Liver (tissue), 9 donors: Measurements from ENCODE around the gene RHEX. TPM values are rescaled to one million over a fixed set of nuclear protein-coding genes. Genes with fewer than 3 reads are reported as not detected.

Source experiments
- DNase-seq: peaks from one replicate; pipeline ENCODE4 v3.0.0-alpha.2; 2017; ENCODE audit warnings: low spot score
- H3K27ac ChIP-seq, 2 donors: one replicate each; pipeline ENCODE4 v1.7.0; 2013; ENCODE audit warnings: inconsistent platforms in 2 of 2, low read length in 2 of 2, control low read depth in 1 of 2, low read depth in 1 of 2, mild to moderate bottlenecking in 1 of 2
- H3K27me3 ChIP-seq, 4 donors: one replicate each; pipeline versions ENCODE4 v1.6.1 to v1.7.0; 2013; ENCODE audit warnings: low read length in 3 of 4, inconsistent platforms in 1 of 4, mild to moderate bottlenecking in 1 of 4, moderate library complexity in 1 of 4; ENCODE audit not compliant: control insufficient read depth in 4 of 4, insufficient read depth in 4 of 4
- H3K36me3 ChIP-seq, 4 donors: one replicate each; pipeline versions ENCODE4 v1.6.1 to v1.7.0; 2013; ENCODE audit warnings: low read length in 3 of 4, mild to moderate bottlenecking in 3 of 4, low read depth in 1 of 4, moderate library complexity in 1 of 4; ENCODE audit not compliant: control insufficient read depth in 4 of 4, insufficient read depth in 3 of 4
- H3K4me1 ChIP-seq, 4 donors: one replicate each; pipeline versions ENCODE4 v1.6.1 to v1.7.0; 2013; ENCODE audit warnings: low read length in 3 of 4, mild to moderate bottlenecking in 3 of 4, moderate library complexity in 1 of 4; ENCODE audit not compliant: control insufficient read depth in 4 of 4, insufficient read depth in 4 of 4
- H3K4me3 ChIP-seq, 3 donors: one replicate each; pipeline versions ENCODE4 v1.6.1 to v1.7.0; 2013; ENCODE audit warnings: low read length in 3 of 3, control low read depth in 1 of 3, low read depth in 1 of 3, mild to moderate bottlenecking in 1 of 3
- H3K9ac ChIP-seq, 2 donors: one replicate each; pipeline ENCODE4 v1.7.0; 2013; ENCODE audit warnings: low read length in 2 of 2, mild to moderate bottlenecking in 2 of 2, moderate library complexity in 2 of 2, control low read depth in 1 of 2, low read depth in 1 of 2
- H3K9me3 ChIP-seq, 4 donors: one replicate each; pipeline versions ENCODE4 v1.6.1 to v1.7.0; 2013; ENCODE audit warnings: low read length in 3 of 4; ENCODE audit not compliant: control insufficient read depth in 4 of 4
- EGR1 ChIP-seq, 2 donors: IDR thresholded peaks; 2 replicates each; pipeline ENCODE4 v1.6.1; 2016 to 2018; ENCODE audit warnings: antibody characterized with exemption in 2 of 2, low read depth in 2 of 2
- FOXA1 ChIP-seq: IDR thresholded peaks from 2 replicates; pipeline ENCODE4 v1.6.1; 2016; ENCODE audit warnings: antibody characterized with exemption
- FOXA2 ChIP-seq: IDR thresholded peaks from 2 replicates; pipeline ENCODE4 v1.6.1; 2016; ENCODE audit warnings: antibody characterized with exemption
- GABPA ChIP-seq, 2 donors: IDR thresholded peaks in 1 of 2; conservative IDR thresholded peaks in 1 of 2; 2 replicates each; pipeline ENCODE4 v1.6.1; 2016; ENCODE audit warnings: antibody characterized with exemption in 2 of 2, mild to moderate bottlenecking in 1 of 2, moderate library complexity in 1 of 2
- HNF4G ChIP-seq: IDR thresholded peaks from 2 replicates; pipeline ENCODE4 v1.6.1; 2016; ENCODE audit warnings: antibody characterized with exemption
- JUND ChIP-seq, 2 donors: IDR thresholded peaks; 2 replicates each; pipeline ENCODE4 v1.6.1; 2016; ENCODE audit warnings: antibody characterized with exemption in 2 of 2
- NR2F2 ChIP-seq: IDR thresholded peaks from 2 replicates; pipeline ENCODE4 v1.6.1; 2016; ENCODE audit warnings: antibody characterized with exemption
- RAD21 ChIP-seq, 2 donors: IDR thresholded peaks; 2 replicates each; pipeline ENCODE4 v1.6.1; 2016; ENCODE audit warnings: antibody characterized with exemption in 2 of 2, mild to moderate bottlenecking in 2 of 2
- RXRA ChIP-seq, 2 donors: IDR thresholded peaks; 2 replicates each; pipeline ENCODE4 v1.6.1; 2017 to 2018; ENCODE audit warnings: antibody characterized with exemption in 2 of 2, mild to moderate bottlenecking in 1 of 2
- SP1 ChIP-seq: IDR thresholded peaks from 2 replicates; pipeline ENCODE4 v1.6.1; 2018; ENCODE audit warnings: antibody characterized with exemption, mild to moderate bottlenecking
- TAF1 ChIP-seq: conservative IDR thresholded peaks from 2 replicates; pipeline ENCODE4 v1.6.1; 2016; ENCODE audit warnings: antibody characterized with exemption, mild to moderate bottlenecking
- YY1 ChIP-seq: IDR thresholded peaks from 2 replicates; pipeline ENCODE4 v1.6.1; 2016; ENCODE audit warnings: antibody characterized with exemption, mild to moderate bottlenecking
- WGBS: extraction: QIAGEN DNeasy Blood & Tissue Kit; methylation state at CpG from one replicate; pipeline ENCODE4 v1.1.7; 2013; 5-methylcytosine and 5-hydroxymethylcytosine counted together
- polyA plus RNA-seq, 2 donors: library from polyadenylated mRNA; stranded (reverse) in 1 of 2; unstranded in 1 of 2; fragments of 200-250 nt in 1 of 2; fragments of >200 nt in 1 of 2; fragmentation: Nextera tagmentation in 1 of 2; extraction: Ambion mirVana in 1 of 2; gene quantifications; one replicate each; pipeline versions ENCODE4 v1.2.1 to v1.2.3, GENCODE V29; 2013 to 2015
- total RNA-seq, 2 donors: library from RNA; depleted of rRNA; stranded (reverse); fragments of >200 nt; gene quantifications; one replicate each; pipeline ENCODE4 v1.2.3, GENCODE V29; 2014
- TF ChIP-seq, protein P1 (sequence below): IDR thresholded peaks from 2 replicates; pipeline ENCODE4 v1.6.1; 2016; ENCODE audit warnings: antibody characterized with exemption
- TF ChIP-seq, protein P2 (sequence below): IDR thresholded peaks from 2 replicates; pipeline ENCODE4 v1.6.1; 2016; ENCODE audit warnings: antibody characterized with exemption
- TF ChIP-seq, protein P3 (sequence below): IDR thresholded peaks from 2 replicates; pipeline ENCODE4 v1.6.1; 2016; ENCODE audit warnings: antibody characterized with exemption, mild to moderate bottlenecking
- TF ChIP-seq, protein P4 (sequence below): IDR thresholded peaks from 2 replicates; pipeline ENCODE4 v1.6.1; 2016; ENCODE audit warnings: antibody characterized with exemption
- donor health status: healthy.
- donor health status: healthy.
- donor health status: healthy.
- donor health status: healthy.
- donor health status: healthy.

The RHEX gene
- total and polyA plus RNA-seq, 4 donors: 0.15 to 2.8 (median 0.47) TPM

DNA sequence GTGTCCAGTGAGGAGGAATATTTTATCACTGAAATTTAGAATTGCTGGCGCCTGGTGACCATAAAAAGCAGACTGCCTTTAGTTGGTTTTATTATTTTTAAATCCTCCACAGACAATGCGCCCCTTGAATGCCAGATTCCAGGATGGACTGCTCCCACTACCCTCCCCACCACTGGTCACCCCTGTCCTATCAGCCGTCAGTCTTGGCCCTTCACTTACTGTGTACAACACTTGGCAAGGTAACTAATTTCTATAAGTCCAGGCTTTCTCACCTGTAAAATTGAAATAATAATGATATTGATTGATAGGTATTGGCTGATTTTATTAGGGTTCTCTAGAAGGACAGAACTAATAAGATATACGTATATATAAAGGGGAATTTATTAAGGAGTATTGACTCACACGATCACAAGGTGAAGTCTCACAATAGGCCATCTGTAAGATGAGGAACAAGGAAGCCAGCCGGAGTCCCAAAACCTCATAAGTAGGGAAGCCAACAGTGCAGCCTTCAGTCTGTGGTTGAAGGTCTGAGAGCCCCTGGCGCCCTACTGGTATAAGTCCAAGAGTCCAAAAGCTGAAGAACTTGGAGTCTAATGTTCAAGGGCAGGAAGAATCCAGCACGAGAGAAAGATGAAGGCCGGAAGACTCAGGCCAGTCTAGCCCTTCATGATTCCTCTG is 17.8 kb downstream of the RHEX start:
- DNase-seq: no peak
- H3K36me3 ChIP-seq: no peaks in the 10 kb centered on the region
- 89% methylated on average over 9 of the region's 9 CpGs for WGBS
- H3K4me1 ChIP-seq: peaks cover 0 to 18% (median 13%) of the 10 kb centered on the region in 4 donors
- H3K27me3 ChIP-seq: no peaks in the 10 kb centered on the region
- H3K9ac ChIP-seq: no peak overlapping the region
- no peak overlapping the region for H3K4me3 ChIP-seq
- H3K27ac ChIP-seq: no peak overlapping the region
- no peak for TF ChIP-seq EGR1 (IDR thresholded peaks at IDR 0.05; ENCODE audit: low read depth in 2 of 2)
- no peak for TF ChIP-seq FOXA1
- TF ChIP-seq JUND (IDR thresholded peaks at IDR 0.05): no peak
- TF ChIP-seq RAD21 (IDR thresholded peaks at IDR 0.05): no peak
- no peak for TF ChIP-seq TAF1
- no peak for TF ChIP-seq NR2F2
- TF ChIP-seq, protein P1, sequence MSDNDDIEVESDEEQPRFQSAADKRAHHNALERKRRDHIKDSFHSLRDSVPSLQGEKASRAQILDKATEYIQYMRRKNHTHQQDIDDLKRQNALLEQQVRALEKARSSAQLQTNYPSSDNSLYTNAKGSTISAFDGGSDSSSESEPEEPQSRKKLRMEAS: no peak
- no peak for TF ChIP-seq GABPA (IDR thresholded peaks at IDR 0.05 in 1 of 2, conservative IDR thresholded peaks at IDR 0.05 in 1 of 2)
- TF ChIP-seq, protein P2, sequence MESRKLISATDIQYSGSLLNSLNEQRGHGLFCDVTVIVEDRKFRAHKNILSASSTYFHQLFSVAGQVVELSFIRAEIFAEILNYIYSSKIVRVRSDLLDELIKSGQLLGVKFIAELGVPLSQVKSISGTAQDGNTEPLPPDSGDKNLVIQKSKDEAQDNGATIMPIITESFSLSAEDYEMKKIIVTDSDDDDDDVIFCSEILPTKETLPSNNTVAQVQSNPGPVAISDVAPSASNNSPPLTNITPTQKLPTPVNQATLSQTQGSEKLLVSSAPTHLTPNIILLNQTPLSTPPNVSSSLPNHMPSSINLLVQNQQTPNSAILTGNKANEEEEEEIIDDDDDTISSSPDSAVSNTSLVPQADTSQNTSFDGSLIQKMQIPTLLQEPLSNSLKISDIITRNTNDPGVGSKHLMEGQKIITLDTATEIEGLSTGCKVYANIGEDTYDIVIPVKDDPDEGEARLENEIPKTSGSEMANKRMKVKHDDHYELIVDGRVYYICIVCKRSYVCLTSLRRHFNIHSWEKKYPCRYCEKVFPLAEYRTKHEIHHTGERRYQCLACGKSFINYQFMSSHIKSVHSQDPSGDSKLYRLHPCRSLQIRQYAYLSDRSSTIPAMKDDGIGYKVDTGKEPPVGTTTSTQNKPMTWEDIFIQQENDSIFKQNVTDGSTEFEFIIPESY: no peak
- no peak for TF ChIP-seq SP1
- TF ChIP-seq, protein P3, sequence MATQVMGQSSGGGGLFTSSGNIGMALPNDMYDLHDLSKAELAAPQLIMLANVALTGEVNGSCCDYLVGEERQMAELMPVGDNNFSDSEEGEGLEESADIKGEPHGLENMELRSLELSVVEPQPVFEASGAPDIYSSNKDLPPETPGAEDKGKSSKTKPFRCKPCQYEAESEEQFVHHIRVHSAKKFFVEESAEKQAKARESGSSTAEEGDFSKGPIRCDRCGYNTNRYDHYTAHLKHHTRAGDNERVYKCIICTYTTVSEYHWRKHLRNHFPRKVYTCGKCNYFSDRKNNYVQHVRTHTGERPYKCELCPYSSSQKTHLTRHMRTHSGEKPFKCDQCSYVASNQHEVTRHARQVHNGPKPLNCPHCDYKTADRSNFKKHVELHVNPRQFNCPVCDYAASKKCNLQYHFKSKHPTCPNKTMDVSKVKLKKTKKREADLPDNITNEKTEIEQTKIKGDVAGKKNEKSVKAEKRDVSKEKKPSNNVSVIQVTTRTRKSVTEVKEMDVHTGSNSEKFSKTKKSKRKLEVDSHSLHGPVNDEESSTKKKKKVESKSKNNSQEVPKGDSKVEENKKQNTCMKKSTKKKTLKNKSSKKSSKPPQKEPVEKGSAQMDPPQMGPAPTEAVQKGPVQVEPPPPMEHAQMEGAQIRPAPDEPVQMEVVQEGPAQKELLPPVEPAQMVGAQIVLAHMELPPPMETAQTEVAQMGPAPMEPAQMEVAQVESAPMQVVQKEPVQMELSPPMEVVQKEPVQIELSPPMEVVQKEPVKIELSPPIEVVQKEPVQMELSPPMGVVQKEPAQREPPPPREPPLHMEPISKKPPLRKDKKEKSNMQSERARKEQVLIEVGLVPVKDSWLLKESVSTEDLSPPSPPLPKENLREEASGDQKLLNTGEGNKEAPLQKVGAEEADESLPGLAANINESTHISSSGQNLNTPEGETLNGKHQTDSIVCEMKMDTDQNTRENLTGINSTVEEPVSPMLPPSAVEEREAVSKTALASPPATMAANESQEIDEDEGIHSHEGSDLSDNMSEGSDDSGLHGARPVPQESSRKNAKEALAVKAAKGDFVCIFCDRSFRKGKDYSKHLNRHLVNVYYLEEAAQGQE: no peak
- no peak for TF ChIP-seq FOXA2
- TF ChIP-seq, protein P4, sequence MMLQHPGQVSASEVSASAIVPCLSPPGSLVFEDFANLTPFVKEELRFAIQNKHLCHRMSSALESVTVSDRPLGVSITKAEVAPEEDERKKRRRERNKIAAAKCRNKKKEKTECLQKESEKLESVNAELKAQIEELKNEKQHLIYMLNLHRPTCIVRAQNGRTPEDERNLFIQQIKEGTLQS: no peak
- TF ChIP-seq HNF4G: no peak
- no peak for TF ChIP-seq RXRA (IDR thresholded peaks at IDR 0.05)
- TF ChIP-seq YY1: no peak
- H3K9me3 ChIP-seq: no peaks in the 10 kb centered on the region

DNA sequence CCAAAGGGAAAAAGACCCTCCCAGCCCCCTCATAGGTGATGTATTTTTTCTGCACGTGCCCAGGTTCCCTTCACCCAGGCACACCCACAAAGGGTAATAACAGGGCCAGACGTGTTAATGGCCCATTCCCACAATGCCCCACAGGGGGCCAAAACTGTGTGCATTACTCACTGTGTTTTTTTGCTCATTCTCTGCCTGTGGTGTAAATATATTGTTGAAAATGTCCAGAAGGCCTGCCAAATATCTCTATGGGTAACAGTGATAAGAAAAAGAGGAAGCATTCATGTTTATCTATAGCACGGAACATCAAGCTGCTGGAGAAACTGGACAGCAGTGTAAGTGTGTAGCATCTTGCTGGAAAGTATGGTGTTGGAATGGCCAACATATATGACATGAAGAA is 21.9 kb downstream of the RHEX start:
- no peaks in the 10 kb centered on the region for H3K27me3 ChIP-seq
- 73% methylated on average over 3 of the region's 3 CpGs for WGBS
- H3K4me3 ChIP-seq: no peak overlapping the region
- no peaks in the 10 kb centered on the region for H3K36me3 ChIP-seq
- H3K9me3 ChIP-seq: no peaks in the 10 kb centered on the region
- no peak overlapping the region for H3K9ac ChIP-seq
- DNase-seq: no peak
- H3K4me1 ChIP-seq: no peaks in the 10 kb centered on the region
- no peak overlapping the region for H3K27ac ChIP-seq
- TF ChIP-seq HNF4G: no peak
- TF ChIP-seq, protein P3: no peak
